ENCODE results near the gene SPEM3.
A peak's percentile ranks its signal among the peaks of the same experiment; 100 is the strongest.

Gene SPEM3

DNA sequence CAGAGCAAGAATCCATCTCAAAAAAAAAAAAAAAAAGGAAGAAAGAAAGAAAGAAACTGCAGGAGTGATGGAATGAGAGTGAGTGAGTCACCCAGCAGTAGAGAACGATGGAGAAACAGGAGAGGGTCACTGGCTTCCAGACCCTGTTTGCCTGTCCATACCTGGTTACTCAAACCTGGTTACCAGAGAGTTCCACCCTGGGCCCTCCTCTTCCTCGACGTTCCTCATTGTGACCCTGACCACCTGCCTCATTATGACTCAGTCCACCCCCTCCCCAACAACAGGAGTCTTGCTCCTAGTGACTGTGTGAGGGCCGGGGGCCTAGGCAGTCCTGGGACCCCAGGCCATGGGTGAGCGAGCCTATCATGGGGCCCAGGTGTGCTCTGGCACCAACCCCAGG, at the start of gene SPEM3:
Gene SPEM3 (plus strand): TSS at position 301 of the 400 bp plus-strand sequence. CDS start 46 bp downstream, at position 347.
- no peak for ATAC-seq
- no peak for DNase-seq

DNA sequence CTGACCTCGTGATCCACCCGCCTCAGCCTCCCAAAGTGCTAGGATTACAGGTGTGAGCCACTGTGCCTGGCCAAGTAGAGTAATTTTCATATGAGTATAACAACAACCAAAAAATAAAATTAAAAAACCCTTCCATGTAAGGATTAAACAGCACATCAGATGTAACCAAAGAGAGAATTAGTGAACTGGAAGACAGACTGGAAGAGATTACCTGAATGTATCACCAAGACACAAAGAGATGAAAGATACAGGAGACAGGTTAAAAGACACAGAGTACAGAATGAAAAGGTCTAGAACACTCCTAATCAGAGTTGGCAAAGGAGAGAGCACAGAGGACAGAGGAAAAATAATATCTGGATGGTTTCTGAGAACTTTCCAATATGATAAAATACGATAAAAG, 49.5 kb upstream of the SPEM3 start:
- ATAC-seq (no peak), DNase-seq (no peak)

DNA sequence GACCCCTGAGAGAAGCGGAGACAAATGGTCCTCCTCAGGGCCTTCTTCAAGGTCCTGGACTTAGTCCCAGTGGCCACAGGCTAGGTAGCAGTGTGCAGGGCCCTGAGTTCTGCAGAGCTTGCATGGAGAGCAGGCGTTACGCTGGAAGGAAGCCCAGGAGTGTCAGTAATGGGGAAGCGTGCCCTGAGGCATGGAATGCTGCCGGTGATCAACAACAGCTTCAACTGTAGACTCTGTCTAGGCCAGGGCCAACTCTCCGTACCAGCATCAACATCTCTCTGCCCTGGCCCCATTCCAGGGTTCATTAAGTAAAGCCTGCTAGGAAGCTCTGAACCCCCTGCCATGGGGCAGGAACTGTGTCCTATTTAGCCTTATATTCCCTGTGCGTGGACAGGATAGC, 48.3 kb upstream of the SPEM3 start:
- DNase-seq (no peak), ATAC-seq (no peak)

DNA sequence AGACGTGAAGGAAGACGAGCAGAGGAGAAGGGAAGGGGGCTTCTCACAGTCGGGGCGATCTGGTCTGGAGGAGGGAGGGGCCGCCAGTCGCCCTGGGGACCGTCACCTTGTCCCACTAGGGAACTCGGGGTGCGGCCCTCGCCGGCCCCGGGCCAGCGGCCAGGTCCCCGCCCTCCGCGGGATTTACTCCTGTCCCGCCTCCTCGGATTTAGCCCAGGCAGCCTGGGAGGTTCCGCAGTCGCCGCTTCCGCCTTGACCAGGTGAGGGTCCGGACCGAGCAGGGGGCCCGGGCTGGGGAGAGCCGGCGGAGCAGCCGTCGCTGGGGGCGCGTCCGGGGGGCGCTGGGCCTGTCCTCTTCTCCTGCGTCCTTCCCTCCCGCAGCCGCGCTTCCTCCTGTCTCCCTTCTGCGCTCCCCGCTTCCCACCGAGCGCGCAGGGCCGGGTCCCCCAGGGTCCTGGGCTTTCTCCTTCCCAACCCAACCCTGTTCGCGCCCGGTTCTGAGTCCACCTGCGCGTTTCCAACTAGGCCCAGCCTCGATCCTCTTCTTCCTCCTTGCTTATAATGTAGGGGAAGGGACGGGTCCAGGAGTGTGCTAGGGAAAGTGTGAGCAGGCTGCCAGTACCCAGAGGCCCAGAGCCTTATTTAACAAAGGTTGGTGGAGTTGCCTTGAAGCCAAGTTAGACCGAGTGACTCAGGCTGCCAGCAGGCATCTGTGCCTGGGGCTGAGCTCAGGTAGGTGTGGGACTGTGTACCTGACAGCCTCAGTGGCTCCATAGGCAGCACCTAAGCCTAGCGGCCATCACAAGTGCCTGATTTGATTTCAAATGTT, 47.6 kb upstream of the SPEM3 start, which contains the start of gene TNK1:
Gene TNK1 (plus strand): TSS at position 235 of the 829 bp plus-strand sequence. CDS start 1,838 bp downstream, outside the sequence.
- ATAC-seq (no peak), DNase-seq (no peak)

DNA sequence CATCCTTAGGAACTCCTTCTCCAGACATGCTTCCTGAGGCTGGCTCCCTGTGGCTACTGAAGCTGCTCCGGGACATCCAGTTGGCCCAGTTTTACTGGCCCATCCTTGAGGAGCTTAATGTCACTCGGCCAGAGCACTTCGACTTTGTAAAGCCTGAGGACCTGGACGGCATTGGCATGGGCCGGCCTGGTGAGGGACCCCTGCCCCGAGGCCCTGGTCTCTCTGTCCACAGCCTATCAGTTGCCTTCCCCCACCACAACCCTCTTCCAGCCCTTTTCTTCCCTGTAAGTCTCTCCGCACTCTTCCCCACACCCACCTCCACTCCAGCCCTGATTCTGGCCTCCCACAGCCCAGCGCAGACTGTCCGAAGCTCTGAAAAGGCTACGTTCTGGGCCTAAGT, 45.8 kb upstream of the SPEM3 start:
- ATAC-seq (no peak), DNase-seq (no peak)

DNA sequence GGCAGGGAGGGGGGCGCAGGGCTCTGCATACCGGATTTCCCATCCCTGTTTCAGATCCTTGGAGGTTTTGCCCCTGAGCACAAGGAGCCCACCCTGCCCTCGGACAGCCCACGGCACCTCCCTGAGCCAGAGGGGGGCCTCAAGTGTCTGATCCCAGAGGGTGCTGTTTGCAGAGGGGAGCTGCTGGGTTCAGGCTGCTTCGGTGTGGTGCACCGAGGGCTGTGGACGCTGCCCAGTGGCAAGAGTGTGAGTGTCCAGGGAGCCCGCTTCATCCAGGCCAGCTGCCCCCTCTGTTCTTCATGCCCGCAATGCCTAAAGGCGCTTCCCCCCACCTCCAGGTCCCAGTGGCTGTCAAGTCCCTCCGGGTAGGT, 45.3 kb upstream of the SPEM3 start:
- no peak for ATAC-seq
- DNase-seq, result no peak

DNA sequence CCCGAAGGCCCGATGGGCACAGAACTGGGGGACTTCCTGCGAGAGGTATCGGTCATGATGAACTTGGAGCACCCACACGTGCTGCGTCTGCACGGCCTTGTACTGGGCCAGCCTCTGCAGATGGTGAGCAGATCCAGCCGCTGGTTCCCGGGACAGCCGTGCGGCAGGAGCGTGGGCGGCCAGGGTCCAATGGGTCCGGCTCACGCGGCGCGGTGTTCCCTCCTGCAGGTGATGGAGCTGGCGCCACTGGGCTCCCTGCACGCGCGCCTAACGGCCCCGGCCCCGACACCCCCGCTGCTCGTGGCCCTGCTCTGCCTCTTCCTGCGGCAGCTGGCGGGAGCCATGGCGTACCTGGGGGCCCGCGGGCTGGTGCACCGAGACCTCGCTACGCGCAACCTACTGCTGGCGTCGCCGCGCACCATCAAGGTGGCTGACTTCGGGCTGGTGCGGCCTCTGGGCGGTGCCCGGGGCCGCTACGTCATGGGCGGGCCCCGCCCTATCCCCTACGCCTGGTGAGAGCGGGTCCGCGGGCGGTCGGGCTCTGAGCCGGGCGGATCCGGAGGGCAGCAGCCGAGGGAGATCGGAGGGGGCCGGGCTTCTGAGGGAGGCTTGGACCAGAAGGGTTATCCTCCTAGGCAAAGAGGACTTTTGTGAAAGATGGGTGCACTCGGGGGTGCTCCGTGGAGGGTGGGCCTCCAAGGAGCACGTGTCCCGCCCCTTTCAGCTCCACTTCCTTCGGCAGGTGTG, 44.7 kb upstream of the SPEM3 start:
- peak; percentile 97 for ATAC-seq
- DNase-seq, result peak; percentile 82

DNA sequence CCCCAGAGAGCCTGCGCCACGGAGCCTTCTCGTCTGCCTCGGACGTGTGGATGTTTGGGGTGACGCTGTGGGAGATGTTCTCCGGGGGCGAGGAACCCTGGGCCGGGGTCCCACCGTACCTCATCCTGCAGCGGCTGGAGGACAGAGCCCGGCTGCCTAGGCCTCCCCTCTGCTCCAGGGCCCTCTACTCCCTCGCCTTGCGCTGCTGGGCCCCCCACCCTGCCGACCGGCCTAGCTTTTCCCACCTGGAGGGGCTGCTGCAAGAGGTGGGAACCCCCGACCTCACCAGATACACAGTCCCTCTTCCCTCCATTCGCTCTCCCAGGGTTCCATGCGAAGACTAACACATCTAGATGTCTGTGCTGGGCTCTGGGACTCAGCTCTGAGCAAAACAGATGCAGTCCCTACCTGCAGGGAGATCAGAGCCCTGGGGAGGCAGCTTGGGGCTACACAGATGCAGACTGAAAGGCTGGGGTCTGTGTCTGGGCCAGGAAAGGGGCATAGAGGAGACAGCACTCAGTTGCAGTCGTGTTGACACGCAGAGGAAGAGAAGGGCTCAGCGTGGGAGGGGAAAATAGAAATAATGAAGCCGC, 44.1 kb upstream of the SPEM3 start:
- DNase-seq (no peak), ATAC-seq (no peak)

DNA sequence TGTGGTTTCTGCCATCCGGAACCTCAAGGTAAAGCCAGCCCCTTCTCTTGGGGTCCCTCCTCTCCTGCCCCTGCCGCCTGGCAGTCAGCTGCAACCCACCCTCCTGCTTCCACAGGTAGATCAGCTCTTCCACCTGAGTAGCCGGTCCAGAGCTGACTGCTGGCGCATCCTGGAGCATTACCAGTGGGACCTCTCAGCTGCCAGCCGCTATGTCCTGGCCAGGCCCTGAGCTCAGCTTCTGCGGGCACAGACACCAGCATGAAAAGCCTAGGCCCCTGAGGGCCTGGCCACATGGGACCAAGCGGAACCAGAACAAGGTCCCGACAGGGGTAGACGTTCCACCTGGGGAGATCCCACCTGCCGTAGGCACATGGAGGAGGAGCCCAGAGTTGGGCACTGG, 39.8 kb upstream of the SPEM3 start:
- DNase-seq, result no peak

DNA sequence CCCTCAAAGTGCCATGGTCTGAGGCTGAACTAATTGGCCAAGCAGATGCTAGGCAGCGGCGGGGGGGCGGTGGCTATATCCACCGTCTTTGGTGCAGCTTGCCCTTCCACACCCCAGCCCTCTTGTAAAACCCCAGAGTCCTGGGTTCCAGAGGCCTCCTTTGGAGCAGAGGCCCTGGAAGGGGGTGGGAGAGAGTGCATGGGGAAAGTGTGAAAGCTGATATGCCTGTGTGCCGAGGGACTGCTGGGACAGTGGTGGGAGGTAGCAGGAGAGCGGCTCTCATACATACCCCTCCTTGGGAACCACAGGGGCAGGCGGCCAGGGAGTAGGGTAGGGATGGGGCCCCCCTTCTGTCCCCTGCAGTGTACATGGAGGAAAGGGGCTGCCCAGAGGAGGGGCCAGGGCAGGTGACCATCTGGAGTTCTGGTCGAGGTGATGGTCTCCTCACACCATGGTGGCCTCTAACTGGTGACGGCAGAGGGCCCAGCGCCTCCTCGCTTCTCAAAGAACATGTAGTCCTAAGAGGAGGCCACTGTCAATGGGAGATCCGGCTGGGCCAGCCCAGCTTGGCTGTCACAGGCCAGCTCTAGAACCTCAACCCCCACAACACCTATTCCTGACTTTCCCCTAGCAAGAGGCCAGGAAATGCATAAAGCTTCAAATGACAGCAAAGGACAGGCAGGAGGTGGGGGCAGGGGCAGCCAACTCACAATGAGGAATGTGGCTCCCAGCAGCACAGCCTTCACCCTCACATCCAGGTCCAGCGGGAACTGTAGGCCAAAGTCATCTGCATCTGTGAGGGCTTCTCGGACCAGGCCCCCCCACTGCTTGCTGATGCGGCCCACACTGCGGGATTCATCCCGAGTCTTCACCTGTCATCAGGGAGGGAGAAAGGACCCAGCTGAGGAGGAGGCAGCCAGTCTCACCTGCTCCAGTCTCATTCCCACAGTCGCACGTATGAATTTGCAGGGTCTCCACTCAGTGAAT, 38.4 kb upstream of the SPEM3 start:
- no peak for ATAC-seq
- no peak for DNase-seq

More for the DNA sequence above, 39.8 kb upstream of the SPEM3 start:
- ATAC-seq, result no peak

DNA sequence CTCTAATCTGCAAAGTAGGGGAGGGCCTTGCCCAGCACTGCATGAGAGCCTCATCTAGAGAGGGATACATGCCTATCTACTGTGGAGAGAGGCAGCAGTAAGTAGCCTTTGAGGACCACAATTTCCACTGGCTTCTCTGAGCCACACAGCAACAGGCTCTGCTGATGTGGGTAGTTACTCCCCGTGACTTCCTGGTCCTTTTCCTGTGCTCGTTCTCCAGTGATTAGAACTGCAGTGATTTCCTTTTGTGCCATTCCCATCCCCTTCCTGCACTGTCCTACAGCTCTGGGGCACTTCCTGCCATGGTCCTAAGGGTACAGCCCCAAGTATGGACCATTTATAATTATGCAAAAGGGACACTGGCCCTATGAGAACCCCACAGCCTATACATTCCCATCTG, 37.4 kb upstream of the SPEM3 start:
- no peak for DNase-seq
- no peak for ATAC-seq

DNA sequence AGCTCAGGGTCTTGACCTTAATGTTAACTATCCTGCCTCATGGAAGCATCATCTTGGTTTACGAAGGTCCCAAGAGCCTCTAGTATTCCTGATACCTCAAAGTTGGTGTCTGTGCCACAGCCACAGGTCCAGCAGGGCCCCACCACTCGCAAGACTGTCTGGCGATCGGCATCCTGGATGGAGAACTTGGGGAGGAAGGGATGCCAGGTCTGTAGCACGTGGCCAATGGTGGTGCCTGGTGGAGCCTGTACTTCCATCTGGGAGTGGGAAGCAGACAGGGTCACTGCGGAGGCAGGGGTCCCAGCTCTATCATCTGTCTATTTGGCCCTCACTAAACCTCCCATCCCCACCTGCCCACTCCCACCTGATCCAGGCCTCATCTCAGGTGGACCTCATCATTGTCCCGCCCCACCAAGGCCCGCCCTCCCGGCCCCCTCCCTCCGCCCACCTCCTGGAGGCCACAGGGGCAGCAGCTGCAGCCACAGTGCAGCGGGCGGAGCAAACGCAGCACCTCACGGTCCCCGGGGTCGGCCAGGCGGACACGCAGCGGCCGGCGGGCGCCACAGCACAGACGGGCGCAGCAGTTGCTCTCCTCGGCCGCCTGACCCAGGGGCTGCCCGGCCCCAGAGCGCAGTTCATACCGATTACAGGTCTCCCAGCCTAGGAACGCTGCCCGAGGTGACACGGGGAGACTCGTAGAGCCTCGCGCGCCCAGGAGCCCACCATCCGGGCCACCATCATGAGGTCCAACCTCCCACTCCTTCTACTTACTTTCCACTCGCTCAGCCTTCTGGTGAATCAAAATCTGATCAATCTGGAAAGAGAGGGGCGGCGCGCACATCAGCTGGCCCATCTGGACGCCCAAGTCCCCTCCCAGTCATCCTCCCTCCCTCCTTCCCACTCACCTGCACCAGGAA, 35.7 kb upstream of the SPEM3 start:
- ATAC-seq (no peak), DNase-seq (no peak)

DNA sequence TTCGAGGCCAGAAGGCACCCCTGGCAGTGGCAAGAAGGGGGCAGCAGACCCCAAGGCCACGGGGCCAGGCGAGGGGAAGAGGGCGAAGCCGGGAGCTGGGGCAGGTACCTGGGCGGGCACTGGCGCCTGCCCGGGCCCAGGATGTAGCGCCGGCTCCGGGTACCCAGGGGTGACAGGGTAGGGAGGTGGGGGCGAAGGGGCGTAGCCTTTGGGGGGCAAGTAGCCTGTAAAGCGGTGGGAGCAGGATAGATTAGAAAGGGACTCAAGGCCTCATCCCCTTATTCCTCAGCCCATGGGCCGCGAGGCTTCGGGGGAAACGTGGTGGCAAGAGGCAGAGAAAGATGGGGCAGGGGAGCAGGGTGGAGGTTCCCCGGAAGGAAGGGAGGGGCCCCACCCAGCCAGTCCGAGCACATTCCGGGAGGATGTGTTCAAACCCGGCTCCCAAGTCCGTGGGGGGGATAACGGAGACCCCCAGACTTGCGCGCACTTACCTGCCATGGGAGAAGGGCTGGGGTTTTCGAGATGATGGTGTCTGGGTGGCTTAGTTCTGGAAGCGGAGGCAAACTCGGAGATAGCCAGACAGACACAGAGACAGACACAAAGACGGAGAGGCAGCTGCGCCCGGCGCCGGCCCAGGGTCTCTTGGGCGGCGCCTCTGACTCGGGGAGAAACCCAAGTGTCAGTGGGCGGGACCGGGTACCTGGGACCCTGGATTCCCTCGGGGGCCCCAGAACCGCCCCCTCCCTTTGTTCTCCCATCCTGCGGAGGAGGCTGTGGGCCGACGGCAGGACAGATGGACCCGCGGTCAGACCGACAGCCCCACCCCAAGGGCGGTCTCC, 34.8 kb upstream of the SPEM3 start:
- ATAC-seq (peak; percentile 57), DNase-seq (peak; percentile 66)

DNA sequence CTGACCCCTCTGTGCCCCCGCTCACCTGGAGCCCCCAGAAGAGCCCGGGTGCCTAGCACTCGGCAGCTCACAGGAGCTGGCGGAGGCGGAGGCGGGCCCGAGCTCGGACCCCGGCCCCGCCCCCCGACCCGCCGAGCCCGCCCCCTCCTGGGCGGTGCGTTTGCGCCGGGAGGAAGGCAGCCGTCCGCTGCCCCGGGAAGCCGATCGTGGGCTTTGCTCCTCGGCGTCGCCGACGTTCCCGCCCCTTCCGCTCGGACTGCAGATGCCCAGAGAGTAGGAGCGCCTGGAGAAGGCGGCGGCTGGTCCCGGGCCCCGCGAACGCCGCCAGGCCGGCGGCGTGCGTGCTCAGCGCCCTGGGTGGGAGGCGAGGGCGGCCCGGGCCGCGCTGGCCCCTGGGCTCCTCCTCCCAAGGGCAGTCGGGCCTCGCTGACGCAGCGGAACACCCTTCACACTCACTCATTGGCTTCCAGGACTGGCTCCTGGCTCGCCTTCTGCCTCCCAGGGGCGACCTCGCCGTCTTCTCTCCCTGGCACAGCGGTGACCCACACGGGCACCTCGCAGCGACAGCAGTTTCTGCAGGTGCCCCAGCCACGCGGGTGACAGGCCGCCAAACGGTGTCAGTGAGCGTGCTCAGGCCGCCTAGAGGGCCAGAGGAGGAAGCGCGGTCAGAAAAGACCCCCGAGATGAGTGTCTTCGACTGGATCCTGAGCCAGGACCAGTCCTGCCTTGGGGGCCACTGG, 34.0 kb upstream of the SPEM3 start, which contains the start of gene PLSCR3:
Gene PLSCR3 (minus strand): TSS at position 74 of the 740 bp plus-strand sequence. CDS start 415 bp downstream, outside the sequence.
- ATAC-seq (peak; percentile 89), DNase-seq (peak; percentile 90)

DNA sequence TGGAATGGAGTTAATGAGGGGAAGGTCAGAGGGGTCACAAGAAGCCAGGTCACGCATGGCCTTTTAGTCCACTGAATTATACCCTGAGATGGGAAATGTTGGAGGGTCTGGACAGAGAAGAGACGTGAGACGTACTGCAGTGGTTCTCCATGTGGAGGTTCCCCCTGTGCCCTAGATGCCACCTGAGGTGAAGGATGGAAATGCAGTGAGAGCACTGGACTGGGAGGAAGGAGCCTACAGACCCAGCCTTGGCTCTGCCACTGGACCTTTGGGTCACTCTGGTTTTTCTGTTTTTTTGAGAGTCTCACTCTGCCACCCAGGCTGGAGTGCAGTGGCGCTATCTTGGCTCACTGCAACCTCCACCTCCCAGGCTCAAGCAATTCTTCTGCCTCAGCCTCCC, 32.5 kb upstream of the SPEM3 start:
- DNase-seq, result no peak
- ATAC-seq, result no peak

DNA sequence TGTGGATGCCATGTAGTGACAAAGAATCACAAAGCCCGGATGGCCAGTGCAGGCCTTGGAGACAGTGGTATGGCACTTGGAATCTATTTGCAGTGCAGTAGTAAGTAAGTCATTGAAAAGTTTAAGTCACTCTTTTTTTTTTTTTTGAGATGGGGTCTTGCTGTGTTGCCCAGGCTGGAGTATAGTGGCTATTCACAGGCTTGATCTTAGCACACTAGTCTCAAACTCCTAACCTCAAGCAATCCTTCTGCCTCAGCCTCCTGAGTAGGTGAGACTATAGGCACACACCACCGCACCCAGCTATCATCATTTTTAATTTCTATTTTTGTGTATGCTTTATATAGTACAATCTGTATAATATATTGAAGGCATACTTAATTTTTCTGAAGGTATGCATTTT, 30.0 kb upstream of the SPEM3 start:
- no peak for DNase-seq
- no peak for ATAC-seq

DNA sequence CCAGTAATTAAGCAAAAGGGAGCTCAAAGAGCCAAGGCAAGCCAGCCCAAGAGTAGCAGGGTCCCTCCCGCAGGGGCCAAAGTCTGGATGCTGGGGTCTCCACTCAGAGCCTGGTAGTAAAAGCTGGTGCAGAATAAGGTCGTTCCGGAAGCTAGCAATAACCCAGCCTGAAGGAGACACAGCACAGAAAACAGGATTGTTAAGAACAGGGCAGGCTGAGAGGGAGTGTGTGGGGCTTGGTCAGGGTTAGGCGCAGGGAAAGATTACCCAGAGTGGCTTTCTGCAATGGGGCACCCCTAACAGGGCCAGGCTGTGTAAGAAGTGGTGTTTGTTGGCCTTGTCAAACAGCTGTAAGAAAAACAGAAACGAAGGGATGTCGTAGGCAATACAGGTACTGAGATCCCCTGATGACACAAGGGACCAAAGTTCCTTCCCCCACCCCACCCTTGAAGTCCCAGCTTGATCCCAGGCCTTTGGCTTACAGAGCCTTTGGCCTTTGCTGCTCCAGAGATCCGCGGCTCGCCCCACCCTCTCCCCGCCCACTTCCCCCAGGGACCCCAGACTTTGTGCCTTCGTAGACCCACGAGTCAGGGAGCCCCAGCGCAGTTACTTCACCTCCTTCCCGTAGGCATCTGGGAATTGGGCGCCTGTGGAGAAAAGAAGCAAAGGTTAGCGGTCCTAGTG, 25.5 kb upstream of the SPEM3 start:
- DNase-seq, result peak; percentile 43
- no peak for ATAC-seq

DNA sequence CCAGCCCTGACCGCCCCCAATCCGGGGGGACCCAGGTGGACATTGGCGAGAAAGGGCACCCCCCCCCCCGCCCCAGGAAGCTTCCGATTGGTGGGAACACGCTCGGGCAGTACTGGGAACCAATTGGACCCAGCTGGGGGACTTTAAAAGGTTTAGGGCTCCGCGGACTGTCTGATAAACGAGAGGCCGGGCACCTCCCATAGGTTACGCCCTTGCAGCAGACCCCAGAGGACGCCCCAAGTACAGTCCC, 25.0 kb upstream of the SPEM3 start:
- ATAC-seq, result peak; percentile 16
- no peak for DNase-seq

Data from stimulated activated naive CD8-positive, alpha-beta T cell treated with anti-CD3 and anti-CD28 coated beads, Interleukin-15, Interleukin-2, amounts not matched to agents 100 U/mL and 50 U/mL, for 24 hours (primary cell).